ENCODE measurements around the gene NKAIN2. TPM values are rescaled to one million over a fixed set of nuclear protein-coding genes. Genes with fewer than 3 reads are reported as not detected.

Gene NKAIN2
- total RNA-seq, 1 experiment from 2014 or later = not detected

- TF ChIP-seq RAD21 (IDR thresholded peaks at IDR 0.05; ENCODE audit: low read depth) = no peak
- TF ChIP-seq SP1 (IDR thresholded peaks at IDR 0.05; ENCODE audit: low read depth) = no peak
- no peak for TF ChIP-seq ZNF274 (IDR thresholded peaks at IDR 0.05; ENCODE audit: low read depth, low read length)
Observed at GRCh38 chr6:124567401-124567800, 763.7 kb downstream of the NKAIN2 start (continued).

- no TSS peak for BruUV-seq (replicated peaks)
- no peak overlapping the region for H3K9ac ChIP-seq (ENCODE audit: low read length)
- H3K9me2 ChIP-seq (ENCODE audit: insufficient read depth) = no peaks in the 10 kb centered on the region
- no peaks in the 10 kb centered on the region for H3K4me1 ChIP-seq (ENCODE audit: control insufficient read depth in 1 of 2, insufficient read depth in 2 of 2, low read length in 2 of 2)
- RAD21 ChIA-PET (ENCODE audit: low non-redundant PET in 1 of 2, low total read pairs in 2 of 2, uncharacterized antibody in 2 of 2, unreplicated experiment in 2 of 2) = no interaction called here
- no peak overlapping the region for H3K27ac ChIP-seq (ENCODE audit: low read depth, low read length)
- CTCF ChIA-PET = no interaction called here
- no peak for DNase-seq (ENCODE audit: low read depth, low spot score)
- H3K9me3 ChIP-seq (ENCODE audit: control insufficient read depth in 1 of 2, insufficient read depth in 1 of 2, low read depth in 1 of 2, low read length in 2 of 2) = no peaks in the 10 kb centered on the region
- no peaks in the 10 kb centered on the region for H3K79me2 ChIP-seq (ENCODE audit: insufficient read depth, low read length)
- TF ChIP-seq CBX3 (IDR thresholded peaks at IDR 0.05; ENCODE audit: low read depth) (no peak), CEBPB (IDR thresholded peaks at IDR 0.05; ENCODE audit: low read depth) (no peak), EZH2phosphoT487 (IDR thresholded peaks at IDR 0.05; ENCODE audit: borderline replicate concordance) (no peak), CTCF (IDR thresholded peaks at IDR 0.05 in 2 of 3, conservative IDR thresholded peaks at IDR 0.05 in 1 of 3; ENCODE audit: borderline replicate concordance in 1 of 3, insufficient read depth in 1 of 3, low read depth in 2 of 3, low read length in 2 of 3) (no peak), MAX (IDR thresholded peaks at IDR 0.05) (no peak), SIN3A (IDR thresholded peaks at IDR 0.05; ENCODE audit: low read depth) (no peak), ELF1 (IDR thresholded peaks at IDR 0.05; ENCODE audit: borderline replicate concordance, low read depth) (no peak), RAD21 (IDR thresholded peaks at IDR 0.05; ENCODE audit: low read depth) (no peak), YY1 (IDR thresholded peaks at IDR 0.05; ENCODE audit: extremely low read depth, insufficient replicate concordance, low read depth, low read length) (no peak), EGR1 (IDR thresholded peaks at IDR 0.05; ENCODE audit: low read depth) (no peak), FOSL1 (IDR thresholded peaks at IDR 0.05; ENCODE audit: low read depth) (no peak), SRF (IDR thresholded peaks at IDR 0.05; ENCODE audit: low read depth) (no peak), ZBTB33 (IDR thresholded peaks at IDR 0.05; ENCODE audit: extremely low read depth, insufficient replicate concordance, low read length) (no peak), EZH2 (IDR thresholded peaks at IDR 0.05) (no peak), TCF7L2 (IDR thresholded peaks at IDR 0.05; ENCODE audit: borderline replicate concordance, extremely low read depth, insufficient read depth, insufficient read length) (no peak), ZNF274 (IDR thresholded peaks at IDR 0.05; ENCODE audit: low read depth, low read length) (no peak), ZFX (IDR thresholded peaks at IDR 0.05) (no peak), POLR2A (IDR thresholded peaks at IDR 0.05; ENCODE audit: borderline replicate concordance, extremely low read depth, insufficient read depth, insufficient read length) (no peak), POLR2AphosphoS5 (IDR thresholded peaks at IDR 0.05; ENCODE audit: low read depth, low read length) (no peak)
- POLR2A ChIA-PET = no interaction called here
- no peak for ATAC-seq
- no peaks in the 10 kb centered on the region for H3K36me3 ChIP-seq (ENCODE audit: control insufficient read depth in 1 of 2, insufficient read depth in 2 of 2, low read length in 2 of 2)
- no peak overlapping the region for H3K4me3 ChIP-seq (replicated peaks in 1 of 2; ENCODE audit: low read depth in 1 of 2, low read length in 2 of 2)
- intact Hi-C loops (cut with micrococcal nuclease) = no loop called here
- no peak overlapping the region for H2AFZ ChIP-seq (ENCODE audit: low read depth, low read length, poor library complexity, severe bottlenecking)
- H3K27me3 ChIP-seq (ENCODE audit: insufficient read depth, low read length) = peaks cover 4% of the 10 kb centered on the region; the same call in 1 of the 2 replicates
- no peak overlapping the region for H3K4me2 ChIP-seq (ENCODE audit: low read length)
- H4K20me1 ChIP-seq (ENCODE audit: insufficient read depth) = no peaks in the 10 kb centered on the region
Observed at GRCh38 chr6:124573953-124574352, 770.3 kb downstream of the NKAIN2 start.
